GM13976 (cell line): ENCODE results near the gene HOXC6.

ENCODE experiments used
- DNase-seq: peaks from one replicate; pipeline ENCODE4 v3.0.0; 2012; ENCODE audit warnings: low spot score
- CTCF ChIP-seq: IDR thresholded peaks from 2 replicates; pipeline ENCODE4 v1.5.1; 2012; ENCODE audit warnings: borderline replicate concordance, mild to moderate bottlenecking; ENCODE audit not compliant: insufficient read depth; ENCODE audit errors: extremely low read depth, missing control alignments, control extremely low read depth
- in situ Hi-C: fragments of 300-500 bp; cut with MboI; formaldehyde crosslinking; loops from one replicate; pipeline ENCODE4 v1.12.0; 2022; ENCODE audit warnings: low sequenced_read_pairs, mixed read lengths, inconsistent platforms; ENCODE audit not compliant: unreplicated experiment

Gene HOXC6

GRCh38 chr12:54016478-54016964 is 11.7 kb upstream of the HOXC6 start:
- TF ChIP-seq CTCF = no peak
- in situ Hi-C loops = no loop called here
- DNase-seq = no peak

- TF ChIP-seq CTCF = no peak
- DNase-seq = no peak
- in situ Hi-C loops = no loop called here
These were observed 11.0 kb upstream of the HOXC6 start for GRCh38 chr12:54017027-54017788.

- in situ Hi-C loops = no loop called here
- peak; percentile 96 for DNase-seq
- no peak for TF ChIP-seq CTCF
These were observed 10.3 kb upstream of the HOXC6 start for GRCh38 chr12:54017878-54018467.

GRCh38 chr12:54018468-54018984 is 9.7 kb upstream of the HOXC6 start:
- in situ Hi-C loops = no loop called here
- no peak for DNase-seq
- TF ChIP-seq CTCF = no peak

GRCh38 chr12:54019091-54019811 is 9.0 kb upstream of the HOXC6 start:
- in situ Hi-C loops = no loop called here
- DNase-seq = no peak
- TF ChIP-seq CTCF = no peak

GRCh38 chr12:54019924-54020590 is 8.2 kb upstream of the HOXC6 start:
- in situ Hi-C loops = loop anchor here (10.0 kb wide), 1 partner anchor 175 kb away; no protein-coding TSS in a partner anchor
- TF ChIP-seq CTCF = no peak
- no peak for DNase-seq
